Measurements from ENCODE around the gene SENP5. TPM values are rescaled to one million over a fixed set of nuclear protein-coding genes. Genes with fewer than 3 reads are reported as not detected.

Gene SENP5
- total and polyA plus RNA-seq, 9 of the 15 experiments (the other 6 are each of a cell fraction or from before 2014, with no cell fraction given) = 18.3 to 59.7 (median 35.8) TPM

DNA sequence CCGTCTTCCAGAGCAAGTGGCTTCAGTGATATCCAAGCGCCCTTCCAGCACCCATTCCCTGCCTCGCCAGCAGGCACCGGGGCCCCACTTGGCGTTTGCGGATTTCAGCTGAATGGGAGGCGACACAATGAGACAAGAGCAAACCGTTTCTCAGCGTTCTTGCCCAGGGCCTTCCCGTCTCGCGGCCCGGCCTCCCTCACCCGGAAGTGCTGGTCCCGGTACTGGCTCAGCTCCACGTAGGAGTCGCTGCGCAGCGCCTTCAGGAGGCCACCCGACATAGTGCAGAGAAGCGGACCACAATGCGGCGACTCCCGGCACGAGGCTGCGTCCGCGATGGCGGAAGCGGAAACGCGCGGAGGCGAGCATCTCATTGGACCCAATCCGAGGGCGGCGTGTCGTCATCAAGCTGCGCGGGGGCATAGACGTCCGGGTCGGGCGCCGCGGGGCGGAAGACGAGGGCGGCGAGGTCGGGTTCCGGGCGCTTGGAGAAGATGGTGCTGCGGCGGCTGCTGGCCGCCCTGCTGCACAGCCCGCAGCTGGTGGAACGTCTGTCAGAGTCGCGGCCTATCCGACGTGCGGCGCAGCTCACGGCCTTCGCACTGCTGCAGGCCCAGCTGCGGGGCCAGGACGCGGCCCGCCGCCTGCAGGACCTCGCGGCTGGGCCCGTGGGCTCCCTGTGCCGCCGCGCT, 74.7 kb downstream of the SENP5 start, which contains the start of gene NCBP2 (continued):
- TF ChIP-seq MYBL2 (IDR thresholded peaks at IDR 0.05; ENCODE audit: low read depth) (no peak), MYBL2 (CRISPR knock-in tag; IDR thresholded peaks at IDR 0.05; ENCODE audit: borderline replicate concordance) (no peak), SPI1 (IDR thresholded peaks at IDR 0.05; ENCODE audit: borderline replicate concordance, low read depth, low read length) (peak; percentile 65; the same call in 1 of the 2 replicates), TAF1 (IDR thresholded peaks at IDR 0.05; ENCODE audit: control insufficient read depth, extremely low read depth, insufficient read depth, low read length, severe bottlenecking) (peak; percentile 92), ZNF431 (CRISPR knock-in tag; IDR thresholded peaks at IDR 0.05) (0 out of 2 replicates have a peak, but pooled peaks have one; percentile 34), ELF1 (tag; IDR thresholded peaks at IDR 0.05) (peak; percentile 100), FUS (optimal IDR thresholded peaks at IDR 0.05; ENCODE audit: low read depth, low read length) (peak; percentile 36), TRIM28 (IDR thresholded peaks at IDR 0.05) (peak; percentile 25; the same call in 1 of the 2 replicates), SETDB1 (IDR thresholded peaks at IDR 0.05; ENCODE audit: low read length) (peak; percentile 44), MXI1 (IDR thresholded peaks at IDR 0.05; ENCODE audit: low read depth, low read length) (peak; percentile 78; the same call in 1 of the 2 replicates), GTF2F1 (IDR thresholded peaks at IDR 0.05; ENCODE audit: low read depth, low read length) (0 out of 2 replicates have a peak, but pooled peaks have one; percentile 66), ZNF253 (CRISPR knock-in tag; conservative IDR thresholded peaks at IDR 0.05) (no peak)
- TF ChIP-seq, protein P1, sequence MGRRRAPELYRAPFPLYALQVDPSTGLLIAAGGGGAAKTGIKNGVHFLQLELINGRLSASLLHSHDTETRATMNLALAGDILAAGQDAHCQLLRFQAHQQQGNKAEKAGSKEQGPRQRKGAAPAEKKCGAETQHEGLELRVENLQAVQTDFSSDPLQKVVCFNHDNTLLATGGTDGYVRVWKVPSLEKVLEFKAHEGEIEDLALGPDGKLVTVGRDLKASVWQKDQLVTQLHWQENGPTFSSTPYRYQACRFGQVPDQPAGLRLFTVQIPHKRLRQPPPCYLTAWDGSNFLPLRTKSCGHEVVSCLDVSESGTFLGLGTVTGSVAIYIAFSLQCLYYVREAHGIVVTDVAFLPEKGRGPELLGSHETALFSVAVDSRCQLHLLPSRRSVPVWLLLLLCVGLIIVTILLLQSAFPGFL (CRISPR knock-in tag; IDR thresholded peaks at IDR 0.05) = no peak
- TF ChIP-seq, protein P2, sequence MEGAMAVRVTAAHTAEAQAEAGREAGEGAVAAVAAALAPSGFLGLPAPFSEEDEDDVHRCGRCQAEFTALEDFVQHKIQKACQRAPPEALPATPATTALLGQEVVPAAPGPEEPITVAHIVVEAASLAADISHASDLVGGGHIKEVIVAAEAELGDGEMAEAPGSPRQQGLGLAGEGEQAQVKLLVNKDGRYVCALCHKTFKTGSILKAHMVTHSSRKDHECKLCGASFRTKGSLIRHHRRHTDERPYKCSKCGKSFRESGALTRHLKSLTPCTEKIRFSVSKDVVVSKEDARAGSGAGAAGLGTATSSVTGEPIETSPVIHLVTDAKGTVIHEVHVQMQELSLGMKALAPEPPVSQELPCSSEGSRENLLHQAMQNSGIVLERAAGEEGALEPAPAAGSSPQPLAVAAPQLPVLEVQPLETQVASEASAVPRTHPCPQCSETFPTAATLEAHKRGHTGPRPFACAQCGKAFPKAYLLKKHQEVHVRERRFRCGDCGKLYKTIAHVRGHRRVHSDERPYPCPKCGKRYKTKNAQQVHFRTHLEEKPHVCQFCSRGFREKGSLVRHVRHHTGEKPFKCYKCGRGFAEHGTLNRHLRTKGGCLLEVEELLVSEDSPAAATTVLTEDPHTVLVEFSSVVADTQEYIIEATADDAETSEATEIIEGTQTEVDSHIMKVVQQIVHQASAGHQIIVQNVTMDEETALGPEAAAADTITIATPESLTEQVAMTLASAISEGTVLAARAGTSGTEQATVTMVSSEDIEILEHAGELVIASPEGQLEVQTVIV (CRISPR knock-in tag; IDR thresholded peaks at IDR 0.05; ENCODE audit: borderline replicate concordance) = no peak
- TF ChIP-seq, protein P3, sequence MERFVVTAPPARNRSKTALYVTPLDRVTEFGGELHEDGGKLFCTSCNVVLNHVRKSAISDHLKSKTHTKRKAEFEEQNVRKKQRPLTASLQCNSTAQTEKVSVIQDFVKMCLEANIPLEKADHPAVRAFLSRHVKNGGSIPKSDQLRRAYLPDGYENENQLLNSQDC (CRISPR knock-in tag; IDR thresholded peaks at IDR 0.05) = 0 out of 2 replicates have a peak, but pooled peaks have one; percentile 69
- TF ChIP-seq, protein P4, sequence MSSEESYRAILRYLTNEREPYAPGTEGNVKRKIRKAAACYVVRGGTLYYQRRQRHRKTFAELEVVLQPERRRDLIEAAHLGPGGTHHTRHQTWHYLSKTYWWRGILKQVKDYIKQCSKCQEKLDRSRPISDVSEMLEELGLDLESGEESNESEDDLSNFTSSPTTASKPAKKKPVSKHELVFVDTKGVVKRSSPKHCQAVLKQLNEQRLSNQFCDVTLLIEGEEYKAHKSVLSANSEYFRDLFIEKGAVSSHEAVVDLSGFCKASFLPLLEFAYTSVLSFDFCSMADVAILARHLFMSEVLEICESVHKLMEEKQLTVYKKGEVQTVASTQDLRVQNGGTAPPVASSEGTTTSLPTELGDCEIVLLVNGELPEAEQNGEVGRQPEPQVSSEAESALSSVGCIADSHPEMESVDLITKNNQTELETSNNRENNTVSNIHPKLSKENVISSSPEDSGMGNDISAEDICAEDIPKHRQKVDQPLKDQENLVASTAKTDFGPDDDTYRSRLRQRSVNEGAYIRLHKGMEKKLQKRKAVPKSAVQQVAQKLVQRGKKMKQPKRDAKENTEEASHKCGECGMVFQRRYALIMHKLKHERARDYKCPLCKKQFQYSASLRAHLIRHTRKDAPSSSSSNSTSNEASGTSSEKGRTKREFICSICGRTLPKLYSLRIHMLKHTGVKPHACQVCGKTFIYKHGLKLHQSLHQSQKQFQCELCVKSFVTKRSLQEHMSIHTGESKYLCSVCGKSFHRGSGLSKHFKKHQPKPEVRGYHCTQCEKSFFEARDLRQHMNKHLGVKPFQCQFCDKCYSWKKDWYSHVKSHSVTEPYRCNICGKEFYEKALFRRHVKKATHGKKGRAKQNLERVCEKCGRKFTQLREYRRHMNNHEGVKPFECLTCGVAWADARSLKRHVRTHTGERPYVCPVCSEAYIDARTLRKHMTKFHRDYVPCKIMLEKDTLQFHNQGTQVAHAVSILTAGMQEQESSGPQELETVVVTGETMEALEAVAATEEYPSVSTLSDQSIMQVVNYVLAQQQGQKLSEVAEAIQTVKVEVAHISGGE (CRISPR knock-in tag; IDR thresholded peaks at IDR 0.05) = peak; percentile 86 to 97 (median 93); a peak in 5 of 6 replicates

All from K562 (cell line).